ENCODE data around the gene LRRC43. TPM values are rescaled to one million over a fixed set of nuclear protein-coding genes. Genes with fewer than 3 reads are reported as not detected.

LRRC43 gene
- total RNA-seq, 1 experiment from 2014 or later, result 0.46 TPM

- Histone ChIP-seq H4K91ac (ENCODE audit: insufficient read length, low read depth, low read length) (no peak overlapping the region), H2AK5ac (ENCODE audit: insufficient read length, low read length) (no peak overlapping the region), H3K9me3 (ENCODE audit: control insufficient read depth, low read depth, low read length) (no peaks in the 10 kb centered on the region), H3K18ac (ENCODE audit: insufficient read length, low read depth, low read length) (no peak overlapping the region), H3T11ph (ENCODE audit: low read length) (no peak overlapping the region), H3K9ac (ENCODE audit: extremely low read depth, insufficient read length, low read length) (no peak overlapping the region), H2AFZ (ENCODE audit: low read length) (no peak overlapping the region), H4K5ac (ENCODE audit: insufficient read length, low read depth, low read length) (no peak overlapping the region), H3K4ac (ENCODE audit: low read depth, low read length) (no peak overlapping the region), H3K27ac (ENCODE audit: insufficient read length, low read depth, low read length) (no peak overlapping the region), H3K4me2 (ENCODE audit: insufficient read depth, insufficient read length, low read length) (no peak overlapping the region), H3K4me1 (ENCODE audit: insufficient read depth, low read length) (no peaks in the 10 kb centered on the region), H3K23me2 (ENCODE audit: insufficient read length, low read depth, low read length, poor library complexity, severe bottlenecking) (no peaks in the 10 kb centered on the region), H3K23ac (ENCODE audit: insufficient read length, low read depth, low read length) (no peak overlapping the region), H2BK12ac (ENCODE audit: insufficient read length, low read depth, low read length) (no peak overlapping the region), H3K79me1 (ENCODE audit: insufficient read depth, low read depth, low read length, poor library complexity, severe bottlenecking) (no peaks in the 10 kb centered on the region), H3K27me3 (ENCODE audit: insufficient read depth, low read length) (no peaks in the 10 kb centered on the region), H3K79me2 (ENCODE audit: insufficient read depth, low read length) (no peaks in the 10 kb centered on the region), H3K14ac (ENCODE audit: insufficient read depth, low read length) (no peak overlapping the region), H2BK5ac (ENCODE audit: insufficient read length, low read length) (no peak overlapping the region), H2BK15ac (ENCODE audit: low read depth, low read length) (no peak overlapping the region), H2BK120ac (ENCODE audit: low read depth, low read length, poor library complexity, severe bottlenecking) (no peak overlapping the region), H4K20me1 (ENCODE audit: control insufficient read depth, insufficient read depth, insufficient read length) (no peaks in the 10 kb centered on the region), H2BK20ac (ENCODE audit: low read depth, low read length, poor library complexity, severe bottlenecking) (no peak overlapping the region), H3K56ac (ENCODE audit: insufficient read length, low read depth, low read length) (no peak overlapping the region), H4K8ac (replicated peaks; ENCODE audit: insufficient read length, low read depth, low read length) (no peak overlapping the region)
- H3K4me3 Mint-ChIP-seq, result no peak overlapping the region
- no peak for DNase-seq
- H3K27ac Mint-ChIP-seq, result no peak overlapping the region
- H3K4me1 Mint-ChIP-seq, result peaks cover 5 to 6% of the 10 kb centered on the region in 2 experiments; a peak in 2 of 4 replicates
- H3K27me3 Mint-ChIP-seq (ENCODE audit: low read depth), result peaks cover 3% of the 10 kb centered on the region
- H3K9me3 Mint-ChIP-seq, result no peaks in the 10 kb centered on the region
- WGBS (ENCODE audit: extremely low coverage, insufficient read length, low lambda C conversion rate), result no CpG with 5 or more reads among the region's 22 CpGs
- TF ChIP-seq CTCF (conservative IDR thresholded peaks at IDR 0.05), result no peak
- no peaks in the 10 kb centered on the region for H3K36me3 Mint-ChIP-seq (ENCODE audit: insufficient read depth in 1 of 3, low read depth in 3 of 3)
Measured at GRCh38 chr12:122166422-122167349, 16.2 kb upstream of the LRRC43 start.
